ENCODE data around the gene RAP1GAP.

- no peak for TF ChIP-seq EZH2 (IDR thresholded peaks at IDR 0.05; ENCODE audit: low read depth)
- TF ChIP-seq, protein P1, sequence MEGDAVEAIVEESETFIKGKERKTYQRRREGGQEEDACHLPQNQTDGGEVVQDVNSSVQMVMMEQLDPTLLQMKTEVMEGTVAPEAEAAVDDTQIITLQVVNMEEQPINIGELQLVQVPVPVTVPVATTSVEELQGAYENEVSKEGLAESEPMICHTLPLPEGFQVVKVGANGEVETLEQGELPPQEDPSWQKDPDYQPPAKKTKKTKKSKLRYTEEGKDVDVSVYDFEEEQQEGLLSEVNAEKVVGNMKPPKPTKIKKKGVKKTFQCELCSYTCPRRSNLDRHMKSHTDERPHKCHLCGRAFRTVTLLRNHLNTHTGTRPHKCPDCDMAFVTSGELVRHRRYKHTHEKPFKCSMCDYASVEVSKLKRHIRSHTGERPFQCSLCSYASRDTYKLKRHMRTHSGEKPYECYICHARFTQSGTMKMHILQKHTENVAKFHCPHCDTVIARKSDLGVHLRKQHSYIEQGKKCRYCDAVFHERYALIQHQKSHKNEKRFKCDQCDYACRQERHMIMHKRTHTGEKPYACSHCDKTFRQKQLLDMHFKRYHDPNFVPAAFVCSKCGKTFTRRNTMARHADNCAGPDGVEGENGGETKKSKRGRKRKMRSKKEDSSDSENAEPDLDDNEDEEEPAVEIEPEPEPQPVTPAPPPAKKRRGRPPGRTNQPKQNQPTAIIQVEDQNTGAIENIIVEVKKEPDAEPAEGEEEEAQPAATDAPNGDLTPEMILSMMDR (conservative IDR thresholded peaks at IDR 0.05), result no peak
Observed at GRCh38 chr1:21621051-21621450, 48.1 kb downstream of the RAP1GAP start.

Measured in PC-9 (cell line).